CD14-positive monocyte (primary cell): ENCODE results near the gene PAGE2. TPM values are rescaled to one million over a fixed set of nuclear protein-coding genes. Genes with fewer than 3 reads are reported as not detected.
"Not testable (repeated sequence)": the region's sequence is repeated elsewhere in the genome, so short reads cannot be mapped to it uniquely, and the experiment has no call there.

Experiments used
- DNase-seq, 3 donors: peaks; one replicate each; pipeline ENCODE4 v3.0.0-alpha.2; 2011 to 2022
- H2AFZ ChIP-seq: 2 replicates; pipeline ENCODE4 v1.6.0; 2012; ENCODE audit warnings: mild to moderate bottlenecking, low read depth, low read length, inconsistent platforms; ENCODE audit not compliant: insufficient read depth, poor library complexity, severe bottlenecking
- H3K27ac ChIP-seq, 2 donors: 1 replicate in 1 of 2; 2 replicates in 1 of 2; pipeline ENCODE4 v1.5.1; 2012 to 2013; ENCODE audit warnings: low read length in 2 of 2, control low read depth in 1 of 2, inconsistent platforms in 1 of 2, low read depth in 1 of 2, mild to moderate bottlenecking in 1 of 2
- H3K27me3 ChIP-seq, 2 donors: one replicate each; pipeline versions ENCODE4 v1.6.0 to v1.6.1; 2011 to 2013; ENCODE audit warnings: low read length in 2 of 2; ENCODE audit not compliant: control insufficient read depth in 2 of 2, insufficient read depth in 2 of 2
- H3K36me3 ChIP-seq, 2 donors: replicated peaks in 1 of 2; 1 replicate in 1 of 2; 2 replicates in 1 of 2; pipeline versions ENCODE4 v1.5.1 to v1.6.1; 2012 to 2013; ENCODE audit warnings: low read length in 2 of 2, control low read depth in 1 of 2, inconsistent platforms in 1 of 2, mild to moderate bottlenecking in 1 of 2; ENCODE audit not compliant: insufficient read depth in 2 of 2, control insufficient read depth in 1 of 2
- H3K4me1 ChIP-seq, 2 donors: 1 replicate in 1 of 2; 2 replicates in 1 of 2; pipeline versions ENCODE4 v1.5.1 to v1.6.1; 2012 to 2013; ENCODE audit warnings: low read length in 2 of 2, control low read depth in 1 of 2, inconsistent platforms in 1 of 2, mild to moderate bottlenecking in 1 of 2, moderate library complexity in 1 of 2; ENCODE audit not compliant: insufficient read depth in 2 of 2, control insufficient read depth in 1 of 2
- H3K4me2 ChIP-seq: replicated peaks from 2 replicates; pipeline ENCODE3; 2012; ENCODE audit warnings: low read length, moderate library complexity, mild to moderate bottlenecking; ENCODE audit not compliant: poor library complexity, severe bottlenecking; ENCODE audit errors: extremely low read depth
- H3K4me3 ChIP-seq, 3 experiments: fragments of 200-600 bp in 1 of 3; sonication (generic) in 1 of 3; replicated peaks in 1 of 3; 1 replicate in 2 of 3; 2 replicates in 1 of 3; pipeline ENCODE4 v1.5.1; 2011 to 2013; ENCODE audit warnings: low read length in 3 of 3, mild to moderate bottlenecking in 3 of 3, control low read depth in 2 of 3, low read depth in 2 of 3, inconsistent platforms in 1 of 3, moderate library complexity in 1 of 3
- H3K79me2 ChIP-seq: 2 replicates; pipeline ENCODE4 v1.6.0; 2012; ENCODE audit warnings: mild to moderate bottlenecking, control low read depth, inconsistent platforms, low read length, moderate library complexity; ENCODE audit not compliant: insufficient read depth
- H3K9ac ChIP-seq: 2 replicates; pipeline ENCODE4 v1.6.0; 2017; ENCODE audit warnings: low read length, mild to moderate bottlenecking; ENCODE audit not compliant: insufficient read depth, poor library complexity, severe bottlenecking
- H3K9me3 ChIP-seq, 2 donors: replicated peaks in 1 of 2; 1 replicate in 1 of 2; 2 replicates in 1 of 2; pipeline versions ENCODE4 v1.5.1 to v1.6.1; 2012 to 2013; ENCODE audit warnings: low read length in 2 of 2, control low read depth in 1 of 2; ENCODE audit not compliant: control insufficient read depth in 1 of 2, insufficient read depth in 1 of 2
- H4K20me1 ChIP-seq: 2 replicates; pipeline ENCODE4 v1.6.0; 2012; ENCODE audit warnings: mild to moderate bottlenecking, low read length, control low read depth, moderate library complexity; ENCODE audit not compliant: insufficient read depth
- H3K27ac Mint-ChIP-seq, 7 donors: one replicate each; pipeline ENCODE4 v1.8.0; 2020; ENCODE audit warnings: mild to moderate bottlenecking in 7 of 7, mixed read lengths in 7 of 7, moderate library complexity in 6 of 7, inconsistent platforms in 2 of 7
- H3K27me3 Mint-ChIP-seq, 3 donors: one replicate each; pipeline ENCODE4 v1.8.0; 2021 to 2022; ENCODE audit warnings: low read depth in 3 of 3, mild to moderate bottlenecking in 3 of 3, mixed read lengths in 3 of 3, moderate library complexity in 3 of 3, inconsistent platforms in 1 of 3
- H3K36me3 Mint-ChIP-seq, 2 donors: one replicate each; pipeline ENCODE4 v1.8.0; 2020; ENCODE audit warnings: mixed read lengths in 2 of 2, inconsistent platforms in 1 of 2, mild to moderate bottlenecking in 1 of 2
- H3K4me1 Mint-ChIP-seq: one replicate; pipeline ENCODE4 v1.8.0; 2020; ENCODE audit warnings: mild to moderate bottlenecking, mixed read lengths
- H3K4me3 Mint-ChIP-seq, 2 donors: one replicate each; pipeline ENCODE4 v1.8.0; 2020; ENCODE audit warnings: mild to moderate bottlenecking in 2 of 2, mixed read lengths in 2 of 2, moderate library complexity in 1 of 2
- H3K9me3 Mint-ChIP-seq, 7 donors: one replicate each; pipeline ENCODE4 v1.8.0; 2020 to 2022; ENCODE audit warnings: mixed read lengths in 7 of 7, mild to moderate bottlenecking in 6 of 7, moderate library complexity in 6 of 7, inconsistent platforms in 2 of 7
- CTCF ChIP-seq: fragments of 200-600 bp; IDR thresholded peaks from one replicate; pipeline ENCODE4 v1.8.0; 2022; ENCODE audit warnings: antibody characterized with exemption, mild to moderate bottlenecking
- WGBS: methylation state at CpG from one replicate; pipeline ENCODE4 v1.1.5; 2013; ENCODE audit warnings: missing lambda C conversion rate; ENCODE audit not compliant: insufficient coverage; 5-methylcytosine and 5-hydroxymethylcytosine counted together
- intact Hi-C, 2 donors: fragments of 100-400 bp; cut with micrococcal nuclease; formaldehyde crosslinking; loops; one replicate each; pipeline versions ENCODE4 v1.15.0 to v1.15.1; 2023
- polyA plus RNA-seq, 3 donors: library from polyadenylated mRNA; depleted of rRNA in 1 of 3; unstranded in 2 of 3; stranded (reverse) in 1 of 3; fragments of 300-500 nt in 2 of 3; fragments of >200 nt in 1 of 3; fragmentation: Illumina TruSeq in 2 of 3; gene quantifications; 1 replicate in 2 of 3; 2 replicates in 1 of 3; pipeline ENCODE4 v1.2.3, GENCODE V29; 2012 to 2021

The PAGE2 gene
- polyA plus RNA-seq, 3 donors, result not detected

- Mint-ChIP-seq H3K27me3 (peaks cover 0 to 11% (median 0%) of the 10 kb centered on the region in 3 donors), H3K27ac (no peak overlapping the region), H3K4me3 (no peak overlapping the region), H3K36me3 (no peaks in the 10 kb centered on the region), H3K4me1 (no peaks in the 10 kb centered on the region), H3K9me3 (peaks cover 0 to 2% (median 0%) of the 10 kb centered on the region in 7 donors)
- Histone ChIP-seq H2AFZ (no peak overlapping the region), H3K9me3 (no peaks in the 10 kb centered on the region), H3K4me3 (no peak overlapping the region), H3K79me2 (no peaks in the 10 kb centered on the region), H3K4me1 (no peaks in the 10 kb centered on the region), H3K27me3 (no peaks in the 10 kb centered on the region), H3K9ac (no peak overlapping the region), H3K36me3 (no peaks in the 10 kb centered on the region), H3K27ac (no peak overlapping the region), H4K20me1 (no peaks in the 10 kb centered on the region), H3K4me2 (no peak overlapping the region)
- WGBS, result 100% methylated on average over 1 of the region's 8 CpGs
- DNase-seq, result no peak
- intact Hi-C loops, result no loop called here
- TF ChIP-seq CTCF, result no peak
Observed at GRCh38 chrX:55111578-55112254, 22.9 kb downstream of the PAGE2 start.

- H3K9ac ChIP-seq, H3K4me3 Mint-ChIP-seq: not testable (repeated sequence)
Observed at GRCh38 chrX:55116589-55116988, 27.8 kb downstream of the PAGE2 start.

More at GRCh38 chrX:55116589-55116988, 27.8 kb downstream of the PAGE2 start:
- intact Hi-C loops, H3K79me2 ChIP-seq, H3K4me3 ChIP-seq, H3K9me3 Mint-ChIP-seq, H3K36me3 ChIP-seq, H3K9me3 ChIP-seq, H3K4me1 Mint-ChIP-seq, H3K27me3 ChIP-seq, H3K27ac Mint-ChIP-seq, DNase-seq, H3K27me3 Mint-ChIP-seq, H3K4me1 ChIP-seq, H3K36me3 Mint-ChIP-seq, H3K4me2 ChIP-seq, H2AFZ ChIP-seq, H4K20me1 ChIP-seq, H3K27ac ChIP-seq: not testable (repeated sequence)
- WGBS, result no CpG with 5 or more reads among the region's 7 CpGs
